Erythroblast (primary cell): ENCODE results near the gene ZNF189.

Source experiments
- GATA1 ChIP-seq: IDR thresholded peaks from 2 replicates; pipeline ENCODE4 v1.6.1; 2011; ENCODE audit warnings: low read depth, mild to moderate bottlenecking, control low read depth, low read length, moderate library complexity
- POLR2A ChIP-seq: IDR thresholded peaks from 2 replicates; pipeline ENCODE4 v1.6.1; 2011; ENCODE audit warnings: mild to moderate bottlenecking, low read length

DNA sequence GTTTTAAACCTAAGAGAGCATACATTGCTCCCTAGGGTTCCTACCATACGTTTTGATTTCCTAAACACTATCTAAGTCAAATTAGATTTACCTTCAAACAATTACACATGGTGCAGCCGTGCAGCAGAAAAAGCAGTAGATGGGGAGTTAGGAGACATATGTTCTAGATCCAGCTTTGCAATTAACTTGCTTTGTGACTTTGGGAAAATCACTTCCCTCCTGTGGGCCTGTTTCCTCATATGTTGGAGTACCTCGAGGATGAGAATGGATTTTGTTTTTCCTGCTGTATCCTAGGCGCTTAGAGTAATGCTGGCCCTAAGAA lies 944 bp upstream of the ZNF189 start:
- TF ChIP-seq POLR2A (no peak), GATA1 (no peak)
